ENCODE data around the gene BTNL8.
"Not testable (repeated sequence)": the region's sequence is repeated elsewhere in the genome, so short reads cannot be mapped to it uniquely, and the experiment has no call there.

The BTNL8 gene

DNA sequence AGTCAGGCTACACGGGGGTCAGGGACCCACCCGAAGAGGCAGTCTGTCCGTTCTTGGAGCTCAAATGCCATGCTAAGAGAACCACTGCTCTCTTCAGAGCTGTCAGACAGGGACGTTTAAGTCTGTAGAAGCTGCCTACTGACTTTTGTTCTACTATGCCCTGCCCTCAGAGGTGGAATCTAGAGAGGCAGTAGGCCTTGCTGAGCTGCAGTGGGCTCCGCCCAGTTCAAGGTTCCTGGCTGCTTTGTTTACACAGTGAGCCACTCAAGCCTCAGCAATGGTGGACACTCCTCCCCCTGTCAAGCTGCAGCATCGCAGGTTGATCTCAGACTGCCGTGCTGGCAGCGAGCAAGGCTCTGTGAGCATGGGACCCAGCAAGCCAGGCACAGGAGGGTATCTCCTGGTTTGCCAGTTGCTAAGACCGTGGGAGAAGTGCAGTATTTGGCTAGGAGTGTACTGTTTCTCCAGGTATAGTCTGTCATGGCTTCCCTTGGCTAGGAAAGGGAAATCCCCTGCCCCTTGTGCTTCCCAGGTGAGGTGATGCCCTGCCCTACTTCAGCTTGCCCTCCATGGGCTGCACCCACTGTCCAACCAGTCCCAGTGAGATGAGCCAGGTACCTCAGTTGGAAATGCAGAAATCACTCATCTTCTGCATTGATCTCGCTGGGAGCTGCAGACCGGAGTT is 13.0 kb upstream of the BTNL8 start:
- DNase-seq: not testable (repeated sequence)

DNA sequence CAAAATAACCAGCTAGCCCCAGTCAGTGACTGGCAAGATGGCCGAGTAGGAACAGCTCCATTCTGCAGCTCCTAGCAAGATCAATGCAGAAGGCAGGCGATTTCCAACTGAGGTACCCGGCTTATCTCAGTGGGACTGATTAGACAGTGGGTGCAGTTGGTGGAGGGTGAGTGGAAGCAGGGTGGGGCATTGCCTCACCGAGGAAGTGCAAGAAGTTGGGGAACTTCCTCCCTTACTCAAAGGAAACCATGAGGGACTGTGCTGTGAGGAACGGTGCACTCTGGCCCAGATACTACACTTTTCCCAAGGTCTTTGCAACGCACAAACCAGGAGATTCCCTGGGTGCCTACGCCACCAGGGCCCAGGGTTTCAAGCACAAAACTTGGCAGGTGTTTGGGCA is 9.6 kb upstream of the BTNL8 start:
- no peak for DNase-seq

DNA sequence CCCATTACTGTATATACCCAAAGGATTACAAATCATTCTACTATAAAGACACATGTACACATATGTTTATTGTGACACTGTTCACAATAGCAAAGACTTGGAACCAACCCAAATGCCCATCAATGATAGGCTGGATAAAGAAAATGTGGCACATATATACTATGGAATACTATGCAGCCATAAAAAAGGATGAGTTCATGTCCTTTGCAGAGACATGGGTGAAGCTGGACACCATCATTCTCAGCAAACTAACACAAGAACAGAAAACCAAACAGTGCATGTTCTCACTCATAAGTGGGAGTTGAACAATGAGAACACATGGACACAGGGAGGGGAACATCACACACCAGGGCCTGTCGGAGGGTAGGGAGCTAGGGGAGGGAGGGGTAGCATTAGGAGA is 3.6 kb upstream of the BTNL8 start:
- DNase-seq: not testable (repeated sequence)

DNA sequence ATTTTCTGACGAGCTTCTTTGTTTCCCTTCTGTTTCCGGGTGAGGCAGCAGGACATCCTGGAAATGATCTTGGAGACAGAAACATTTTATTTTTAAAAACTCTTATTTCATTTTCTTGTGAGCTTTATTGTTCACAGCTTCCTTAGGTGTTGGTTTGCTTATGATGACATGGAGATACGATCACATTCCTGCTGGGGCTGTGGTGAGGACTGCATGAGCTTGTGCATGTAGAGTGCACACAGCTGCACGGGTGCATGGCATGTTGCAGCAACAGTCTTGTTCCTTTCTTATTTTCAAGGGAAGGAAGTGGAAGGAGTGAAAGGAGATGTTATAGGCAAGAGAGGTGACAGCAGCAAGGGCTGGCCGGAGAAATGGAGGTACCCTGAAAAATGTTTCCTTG is 1.2 kb downstream of the BTNL8 start:
- DNase-seq: no peak

DNA sequence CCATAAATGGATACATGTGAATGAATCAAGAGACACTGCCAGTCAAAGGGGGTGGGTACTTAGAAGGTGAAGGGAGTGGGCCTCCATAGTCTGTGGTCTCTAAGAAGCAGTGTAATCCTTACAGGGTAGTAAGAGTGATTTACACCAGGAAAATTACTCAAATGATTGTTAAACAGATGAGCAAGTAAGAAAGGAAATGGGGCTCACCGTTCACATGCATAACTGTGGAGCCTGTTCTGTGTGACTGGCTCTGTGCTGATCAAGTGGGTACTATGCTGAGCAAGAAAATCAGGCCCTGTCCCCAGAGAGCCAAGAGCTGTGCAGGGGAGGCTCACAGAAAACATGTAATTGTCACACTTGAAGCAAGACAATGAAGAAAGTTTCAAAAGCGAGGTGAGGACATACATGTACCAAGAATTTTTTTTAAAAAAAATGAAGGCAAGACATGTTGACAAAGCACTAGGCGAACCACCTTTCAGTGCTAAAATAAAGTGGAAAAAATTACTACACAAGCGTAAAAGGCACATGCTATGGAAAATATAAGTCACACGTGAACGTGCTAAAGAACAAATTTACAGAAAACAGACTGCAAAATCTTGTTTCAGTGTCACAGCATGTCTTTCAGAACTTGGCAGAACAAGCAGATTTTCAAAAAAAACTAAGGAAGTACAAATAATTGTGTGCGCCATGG is 2.5 kb downstream of the BTNL8 start:
- DNase-seq: no peak

DNA sequence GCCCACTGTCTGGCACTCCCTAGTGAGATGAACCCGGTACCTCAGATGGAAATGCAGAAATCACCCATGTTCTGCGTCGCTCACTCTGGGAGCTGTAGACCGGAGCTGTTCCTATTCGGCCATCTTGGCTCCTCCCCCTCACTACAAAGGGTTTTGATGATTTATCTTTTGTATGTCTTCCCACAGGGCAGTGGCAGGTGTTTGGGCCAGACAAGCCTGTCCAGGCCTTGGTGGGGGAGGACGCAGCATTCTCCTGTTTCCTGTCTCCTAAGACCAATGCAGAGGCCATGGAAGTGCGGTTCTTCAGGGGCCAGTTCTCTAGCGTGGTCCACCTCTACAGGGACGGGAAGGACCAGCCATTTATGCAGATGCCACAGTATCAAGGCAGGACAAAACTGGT is 9.4 kb downstream of the BTNL8 start:
- DNase-seq: no peak

DNA sequence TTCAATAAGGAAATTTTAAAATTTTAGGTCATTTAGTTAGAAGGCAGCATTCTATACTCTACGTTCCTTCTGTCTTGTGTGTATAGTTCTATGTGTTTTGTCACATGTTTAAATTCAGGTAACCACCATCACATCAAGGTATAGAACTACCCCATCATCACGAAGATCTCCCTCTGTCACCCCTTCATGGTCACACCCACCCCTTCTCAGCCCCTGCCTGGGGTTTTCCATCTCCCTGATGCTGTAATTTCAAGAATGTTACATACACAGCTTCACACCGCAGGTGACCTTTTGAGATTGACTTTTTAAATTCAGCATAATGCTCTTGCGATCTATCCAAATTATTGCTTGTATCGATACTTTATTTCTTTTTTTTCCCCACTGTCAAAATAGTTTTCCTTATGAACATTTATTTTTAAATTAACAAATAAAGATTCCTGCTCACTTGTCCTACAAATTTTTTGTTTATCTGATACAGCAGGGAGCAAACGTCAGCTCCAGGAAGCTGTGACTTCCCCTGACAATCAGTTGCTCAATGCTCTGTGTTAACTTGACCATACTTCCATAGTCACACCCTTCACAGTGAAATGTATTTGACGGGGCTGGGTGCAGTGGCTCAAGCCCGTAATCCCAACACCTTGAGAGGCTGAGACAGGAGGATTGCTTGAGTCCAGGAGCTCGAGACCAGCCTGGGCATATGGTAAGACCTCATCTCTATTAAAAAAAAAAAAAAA is 10.2 kb downstream of the BTNL8 start:
- no peak for DNase-seq

DNA sequence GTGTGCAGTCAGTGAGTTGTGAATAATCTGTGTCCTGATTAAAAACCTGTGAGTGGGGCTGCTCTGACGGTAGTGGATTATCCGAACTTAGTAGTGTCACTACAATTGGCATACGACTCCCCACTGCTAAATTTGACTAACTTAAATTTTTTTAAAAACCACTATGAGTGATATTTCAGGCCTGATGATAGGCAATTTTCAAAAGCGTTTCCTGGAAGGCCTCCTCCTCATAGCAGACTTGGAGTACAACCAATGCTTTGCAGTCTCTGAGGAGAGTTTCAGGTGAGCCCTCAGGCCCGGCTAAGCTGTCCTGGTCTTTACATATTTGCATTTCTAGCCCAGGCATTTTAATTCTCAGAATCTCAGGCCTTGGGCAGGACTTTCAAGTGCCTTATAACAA is 10.8 kb downstream of the BTNL8 start:
- no peak for DNase-seq

DNA sequence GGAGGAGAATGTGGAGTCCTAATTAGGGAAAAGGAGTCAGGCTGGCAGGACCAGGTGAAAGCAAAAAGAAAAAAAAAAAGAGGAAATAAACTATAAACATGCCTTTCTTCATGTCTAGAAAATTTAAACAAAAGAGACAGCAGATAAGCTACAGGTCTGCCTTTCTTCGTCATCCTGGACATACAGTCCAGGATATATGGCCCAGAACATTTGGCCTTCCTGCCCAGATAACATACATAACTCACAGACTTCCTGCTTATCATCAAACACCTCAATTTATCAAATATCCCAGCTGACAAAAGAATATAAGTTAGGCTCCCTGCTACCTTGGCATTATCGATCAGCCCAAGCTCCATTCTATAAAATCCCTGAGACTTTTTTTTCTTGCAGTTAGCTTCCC is 11.2 kb downstream of the BTNL8 start:
- DNase-seq: no peak

DNA sequence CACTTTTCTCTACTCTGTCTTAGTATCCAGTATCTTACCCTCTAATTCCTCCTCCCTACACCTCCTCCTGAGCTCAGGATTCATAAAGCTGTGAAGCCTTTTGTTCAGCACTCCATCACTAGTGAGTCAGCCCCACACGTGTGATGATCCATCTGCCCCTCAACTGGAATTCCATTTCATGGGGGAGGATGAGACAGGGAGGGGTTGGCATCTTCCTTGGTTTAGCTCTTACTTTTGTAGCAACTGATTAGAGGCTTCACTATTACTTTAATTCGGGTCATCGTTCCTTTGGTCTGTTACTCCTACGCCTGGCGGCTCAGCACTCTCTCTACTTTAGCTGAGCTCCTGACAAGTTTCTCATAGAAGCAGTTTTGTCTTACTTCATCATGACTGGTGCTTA is 11.8 kb downstream of the BTNL8 start:
- DNase-seq: no peak

DNA sequence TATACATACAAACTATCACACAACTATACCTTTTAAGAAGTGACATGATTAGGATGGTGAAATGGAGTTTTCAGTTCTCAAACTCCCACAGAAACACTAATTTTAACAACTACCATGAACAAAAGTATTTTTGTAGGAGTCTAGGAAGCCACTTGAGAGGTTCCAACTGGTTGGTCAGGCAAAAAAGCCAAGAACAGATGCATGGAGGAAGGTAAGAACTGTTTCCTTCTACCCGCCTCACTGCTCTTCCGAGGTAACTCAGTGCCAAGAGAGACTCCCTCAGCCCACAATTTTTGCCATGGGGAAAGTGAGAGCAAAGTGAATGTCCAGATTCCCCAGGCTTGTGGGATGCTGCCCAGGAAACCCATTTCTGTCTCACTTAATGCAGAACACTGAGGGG is 15.7 kb downstream of the BTNL8 start:
- no peak for DNase-seq

DNA sequence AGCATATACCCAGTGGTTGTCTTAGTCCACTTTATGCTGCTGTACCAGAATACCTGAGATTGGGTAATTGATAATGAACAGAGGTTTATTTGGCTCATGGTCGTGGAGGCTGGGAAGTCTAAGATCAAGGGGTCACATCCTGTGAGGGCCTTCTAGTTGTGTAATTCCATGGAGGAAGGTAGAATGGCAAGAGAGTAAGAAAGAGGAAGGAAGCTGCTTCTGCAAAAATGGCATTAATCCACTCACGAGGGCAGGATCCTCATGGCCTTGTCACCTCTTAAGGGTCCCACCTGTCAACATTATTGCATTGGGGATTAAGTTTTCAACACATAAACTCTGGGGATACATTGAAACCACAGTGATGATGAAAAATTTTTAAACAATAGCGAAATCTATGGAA is 17.0 kb downstream of the BTNL8 start:
- DNase-seq: no peak

DNA sequence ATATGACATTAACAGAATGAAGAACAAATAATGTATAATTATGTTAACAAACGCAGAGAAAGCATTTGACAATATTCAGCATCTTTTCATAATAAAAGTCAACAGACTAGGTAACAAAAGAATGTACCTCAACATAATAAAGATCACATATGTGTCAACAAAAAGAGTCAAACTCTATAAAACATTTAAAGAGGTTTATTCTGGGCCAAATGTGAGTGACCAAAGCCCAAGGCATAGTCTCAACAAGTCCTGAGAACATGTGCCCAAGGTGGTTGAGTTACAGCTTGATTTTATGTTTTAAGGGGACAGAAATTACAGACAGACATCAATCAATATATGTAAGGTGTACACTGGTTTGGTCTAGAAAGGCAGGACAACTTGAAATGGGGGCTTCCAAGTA is 19.4 kb downstream of the BTNL8 start:
- no peak for DNase-seq

DNA sequence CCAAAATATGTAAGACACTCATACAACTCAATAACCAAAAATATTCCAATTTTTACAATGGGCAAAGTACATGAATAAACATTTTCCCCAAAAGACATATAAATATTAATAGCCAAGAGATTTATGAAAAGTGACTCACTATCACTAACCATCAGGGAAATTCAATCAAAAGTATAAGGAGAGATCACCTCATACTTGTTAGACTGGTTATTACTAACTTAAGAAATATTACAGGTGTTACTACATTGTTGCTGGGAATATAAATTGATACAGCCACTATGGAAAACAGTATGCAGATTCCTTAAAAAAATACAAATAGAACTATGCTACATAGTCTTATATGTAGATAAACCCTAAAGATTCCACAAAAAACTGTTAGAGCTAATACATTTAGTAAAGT is 21.8 kb downstream of the BTNL8 start:
- DNase-seq: no peak

DNA sequence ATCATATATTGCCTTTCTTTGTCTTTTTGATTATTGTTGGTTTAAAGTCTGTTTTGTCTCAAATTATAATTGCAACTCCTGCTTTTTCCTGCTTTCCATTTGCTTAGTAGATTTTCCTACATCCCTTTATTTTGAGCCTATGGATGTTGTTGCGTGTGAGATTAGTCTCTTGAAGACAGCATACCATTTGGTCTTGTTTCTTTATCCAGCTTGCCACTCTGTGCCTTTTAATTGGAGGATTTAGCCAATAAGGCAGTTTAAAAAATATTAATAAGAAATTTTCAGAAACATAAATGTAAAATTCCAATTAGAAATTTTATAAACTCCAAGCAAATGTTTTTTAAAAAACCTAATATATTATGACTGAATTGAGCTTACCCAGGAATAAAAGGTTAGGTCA is 24.0 kb downstream of the BTNL8 start:
- DNase-seq: no peak

DNA sequence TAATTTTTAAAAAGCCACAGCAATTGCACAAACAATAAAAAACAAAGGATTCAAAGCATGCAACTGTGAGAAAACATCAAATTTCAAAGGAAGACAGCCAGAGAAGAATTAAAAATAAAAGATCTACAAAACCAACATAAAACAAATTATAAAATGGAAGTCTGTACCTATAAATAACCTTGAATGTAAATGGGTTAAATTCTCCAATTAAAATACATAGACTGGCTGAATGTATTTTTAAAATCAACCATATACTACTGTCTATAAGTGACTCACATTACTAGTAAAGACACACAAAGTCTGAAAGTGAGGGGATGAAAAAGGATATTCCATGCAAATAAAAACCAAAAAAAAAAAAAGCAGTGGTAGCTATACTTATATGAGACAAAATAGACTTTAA is 33.7 kb downstream of the BTNL8 start:
- DNase-seq: no peak

DNA sequence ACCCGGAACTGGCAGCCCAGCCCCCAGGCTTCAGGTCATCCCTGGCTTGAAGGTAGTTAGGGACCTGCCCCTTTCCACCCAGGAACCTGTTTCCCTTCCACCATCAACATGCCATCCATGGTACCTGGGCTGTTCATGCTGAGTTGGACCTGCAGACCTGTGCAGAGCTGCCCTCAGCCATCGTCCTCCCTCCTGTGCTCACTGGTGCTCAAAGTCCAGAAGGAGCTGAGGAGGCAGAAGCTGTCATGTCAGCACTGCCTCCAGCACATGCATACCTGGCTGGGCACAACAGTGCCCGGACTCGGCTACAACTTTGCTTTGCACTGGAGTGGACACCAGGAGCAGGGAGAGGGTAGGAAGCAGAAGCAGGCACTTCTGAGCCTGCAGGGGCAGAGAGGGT is 36.2 kb downstream of the BTNL8 start:
- no peak for DNase-seq

DNA sequence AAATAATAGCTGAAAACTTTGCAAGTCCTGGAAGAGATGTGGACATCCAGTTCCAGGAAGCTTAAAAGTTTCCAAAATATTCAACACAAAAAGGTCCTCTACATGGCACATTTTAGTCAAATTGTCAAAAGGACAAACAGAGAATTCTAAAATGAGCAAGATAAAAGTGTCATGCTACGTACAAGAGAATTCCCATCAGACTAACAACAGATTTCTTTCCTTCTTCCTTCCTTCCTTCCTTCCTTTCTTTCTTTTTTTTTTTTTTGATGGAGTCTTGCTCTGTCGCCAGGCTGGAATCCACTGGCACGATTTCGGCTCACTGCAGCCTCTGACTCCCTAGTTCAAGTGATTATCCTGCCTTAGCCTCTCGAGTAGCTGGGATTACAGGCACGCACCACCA is 39.3 kb downstream of the BTNL8 start:
- no peak for DNase-seq

DNA sequence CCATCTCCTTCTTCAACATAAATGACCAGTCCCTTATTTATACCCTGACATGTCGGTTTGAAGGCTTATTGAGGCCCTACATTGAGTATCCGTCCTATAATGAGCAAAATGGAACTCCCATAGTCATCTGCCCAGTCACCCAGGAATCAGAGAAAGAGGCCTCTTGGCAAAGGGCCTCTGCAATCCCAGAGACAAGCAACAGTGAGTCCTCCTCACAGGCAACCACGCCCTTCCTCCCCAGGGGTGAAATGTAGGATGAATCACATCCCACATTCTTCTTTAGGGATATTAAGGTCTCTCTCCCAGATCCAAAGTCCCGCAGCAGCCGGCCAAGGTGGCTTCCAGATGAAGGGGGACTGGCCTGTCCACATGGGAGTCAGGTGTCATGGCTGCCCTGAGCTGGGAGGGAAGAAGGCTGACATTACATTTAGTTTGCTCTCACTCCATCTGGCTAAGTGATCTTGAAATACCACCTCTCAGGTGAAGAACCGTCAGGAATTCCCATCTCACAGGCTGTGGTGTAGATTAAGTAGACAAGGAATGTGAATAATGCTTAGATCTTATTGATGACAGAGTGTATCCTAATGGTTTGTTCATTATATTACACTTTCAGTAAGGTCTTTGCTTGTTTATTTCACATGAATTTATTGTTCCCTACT is 51.5 kb downstream of the BTNL8 start:
- DNase-seq: no peak

DNA sequence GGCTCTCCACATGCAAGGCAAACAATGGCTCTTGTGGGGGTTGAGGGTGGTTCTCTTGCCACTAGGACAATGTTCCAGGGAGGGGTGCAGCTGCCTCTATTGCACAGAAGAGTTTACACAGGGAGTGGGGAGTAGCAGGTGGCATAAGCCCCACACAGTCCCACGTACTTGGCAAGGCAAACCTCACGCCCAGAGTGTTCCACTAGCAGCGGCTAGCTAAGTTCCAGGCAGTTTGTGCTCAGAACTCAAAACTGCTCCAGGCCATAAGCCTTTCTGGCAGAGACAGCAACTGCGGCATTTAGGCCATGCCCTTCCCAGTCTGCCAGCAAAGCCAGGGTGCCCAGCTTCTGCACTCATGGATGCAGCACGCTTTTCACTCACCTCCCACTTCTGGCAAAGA is 60.7 kb downstream of the BTNL8 start:
- no peak for DNase-seq

DNA sequence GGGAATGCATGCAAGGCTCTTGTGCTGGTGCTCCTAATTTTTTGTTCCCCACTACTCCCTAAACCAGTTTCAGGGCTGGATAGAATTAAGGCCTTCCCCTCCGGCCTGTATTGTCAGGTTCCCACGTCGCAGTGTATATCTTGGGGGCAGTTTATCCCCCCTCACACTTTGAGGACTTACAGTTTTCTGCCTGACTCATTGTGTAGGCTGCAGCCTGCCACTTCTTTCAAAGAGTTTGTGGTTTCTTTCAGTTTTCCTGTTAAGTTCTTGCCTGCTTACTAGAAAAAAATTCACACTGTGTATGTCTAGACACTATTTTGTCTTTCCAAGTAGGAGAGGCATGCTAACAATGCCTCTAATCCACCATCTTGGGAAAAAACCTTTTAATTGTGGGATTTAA is 61.2 kb downstream of the BTNL8 start:
- no peak for DNase-seq

DNA sequence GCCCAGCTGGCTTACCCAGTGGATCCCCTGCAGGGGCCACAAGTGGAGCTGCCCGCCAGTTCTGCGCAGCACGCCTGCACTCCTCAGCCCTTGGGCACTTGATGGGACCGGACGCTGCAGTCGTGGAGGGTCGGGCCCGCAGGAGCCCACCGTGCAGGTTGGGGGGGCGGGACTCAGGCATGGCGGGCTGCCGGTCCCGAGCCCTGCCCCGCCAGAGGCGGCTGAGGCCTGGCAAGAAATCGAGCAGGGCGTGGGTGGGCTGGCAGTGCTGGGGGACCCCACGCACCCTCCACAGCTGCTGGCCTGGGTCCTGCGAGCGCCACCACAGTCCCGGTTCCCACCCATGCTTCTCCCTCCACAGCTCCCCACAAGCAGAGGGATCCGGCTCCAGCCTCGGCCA is 70.4 kb downstream of the BTNL8 start:
- DNase-seq: no peak

DNA sequence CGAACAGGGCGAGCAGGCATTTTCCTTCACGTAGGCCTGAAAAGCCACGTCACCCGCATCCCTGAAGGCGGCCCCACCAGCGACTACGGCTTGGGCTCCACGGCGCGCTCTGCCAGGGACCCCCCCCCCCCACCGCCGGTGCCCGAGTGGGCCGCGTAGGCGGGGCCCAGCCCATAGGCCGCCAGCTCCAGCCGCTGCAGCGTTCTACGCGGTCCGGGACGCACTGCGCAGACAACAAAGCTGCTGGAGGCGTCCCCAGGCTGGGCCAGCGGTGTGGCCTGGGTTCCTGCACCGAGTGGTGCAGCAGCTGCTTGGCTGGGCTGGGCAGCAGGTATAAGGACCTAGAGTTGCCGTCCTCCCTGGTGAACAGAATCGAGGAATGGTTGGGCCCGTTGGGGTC is 71.4 kb downstream of the BTNL8 start:
- no peak for DNase-seq

DNA sequence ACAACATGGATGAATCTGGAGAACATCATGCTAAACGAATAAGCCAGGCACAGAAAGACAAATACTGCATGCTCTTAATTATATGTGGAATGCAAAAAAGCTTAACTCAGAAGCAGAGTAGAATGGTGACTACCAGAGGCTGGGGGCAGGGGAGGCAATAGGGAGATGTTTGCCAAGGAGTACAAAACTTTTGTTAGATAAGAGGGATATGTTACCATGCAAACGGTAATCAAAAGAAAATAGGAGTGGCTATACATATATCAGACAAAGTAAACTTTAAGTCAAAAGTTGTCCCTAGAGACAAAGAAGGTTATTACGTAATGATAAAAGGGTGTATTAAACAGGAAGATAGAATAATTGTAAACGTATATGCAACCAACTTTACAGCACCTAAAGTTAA is 71.9 kb downstream of the BTNL8 start:
- DNase-seq: no peak
